Activated CD4-positive, alpha-beta T cell treated with anti-CD3 and anti-CD28 coated beads for 24 hours (primary cell): ENCODE measurements around the gene TMEM53.
A peak's percentile ranks its signal among the peaks of the same experiment; 100 is the strongest.

Experiments used
- DNase-seq, 2 donors: peaks; one replicate each; pipeline ENCODE4 v3.0.0-alpha.2; 2020; ENCODE audit warnings: low read depth in 2 of 2

The TMEM53 gene

DNA sequence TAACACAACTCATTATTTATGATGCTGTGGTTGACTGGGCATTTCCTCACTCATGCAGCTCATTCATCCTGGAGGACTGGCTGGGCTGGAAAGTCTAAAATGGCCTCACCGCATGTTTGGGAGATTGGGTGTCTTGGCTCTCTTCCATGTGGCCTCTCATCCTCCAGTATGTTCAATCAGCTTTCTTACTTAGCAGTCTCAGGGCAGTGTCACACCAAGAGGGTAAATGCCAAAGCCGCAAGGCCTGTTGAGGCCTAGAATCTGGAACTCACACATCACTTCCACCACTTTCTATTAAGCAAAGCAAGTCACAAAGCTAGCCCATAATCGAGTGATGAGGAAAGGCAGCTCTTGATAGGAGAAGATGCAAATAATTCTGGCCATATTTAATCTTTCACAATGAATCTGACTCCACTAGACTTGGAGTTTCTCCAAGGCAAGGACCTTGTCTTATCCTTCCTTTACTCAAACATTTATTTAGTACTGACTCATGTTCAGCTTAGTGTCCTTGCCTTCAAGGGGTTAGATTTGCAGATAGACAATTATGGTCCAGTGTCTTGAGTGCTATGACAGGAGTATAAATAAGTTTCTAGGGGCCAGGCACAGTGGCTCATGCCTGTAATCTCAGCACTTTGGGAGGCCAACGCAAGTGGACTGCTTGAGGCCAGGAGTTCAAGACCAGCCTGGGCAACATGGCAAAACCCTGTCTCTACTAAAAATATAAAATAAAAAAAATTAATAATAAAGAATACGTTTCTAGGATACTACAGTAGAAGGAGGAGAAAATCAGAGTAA, 45.1 kb downstream of the TMEM53 start:
- DNase-seq: no peak

DNA sequence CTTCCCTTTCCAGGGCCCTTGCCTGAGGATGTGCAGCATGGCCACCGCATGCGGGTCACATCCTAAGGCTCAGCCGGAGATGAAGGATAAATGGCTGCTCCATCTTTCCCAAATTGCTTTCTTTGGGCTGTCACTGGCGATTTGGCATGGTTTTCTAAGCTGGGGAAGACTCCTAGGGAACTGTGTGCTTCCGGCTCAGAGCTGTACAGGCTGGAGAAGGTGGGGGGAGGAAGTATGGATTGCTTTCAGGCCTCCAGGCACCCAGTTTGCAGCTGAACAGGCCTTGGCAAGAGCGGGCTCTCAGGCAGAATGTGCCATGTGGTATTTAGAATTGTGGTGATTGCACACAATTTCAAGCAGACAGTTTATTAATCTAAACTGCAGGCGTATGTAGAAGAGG, 48.9 kb downstream of the TMEM53 start:
- no peak for DNase-seq

DNA sequence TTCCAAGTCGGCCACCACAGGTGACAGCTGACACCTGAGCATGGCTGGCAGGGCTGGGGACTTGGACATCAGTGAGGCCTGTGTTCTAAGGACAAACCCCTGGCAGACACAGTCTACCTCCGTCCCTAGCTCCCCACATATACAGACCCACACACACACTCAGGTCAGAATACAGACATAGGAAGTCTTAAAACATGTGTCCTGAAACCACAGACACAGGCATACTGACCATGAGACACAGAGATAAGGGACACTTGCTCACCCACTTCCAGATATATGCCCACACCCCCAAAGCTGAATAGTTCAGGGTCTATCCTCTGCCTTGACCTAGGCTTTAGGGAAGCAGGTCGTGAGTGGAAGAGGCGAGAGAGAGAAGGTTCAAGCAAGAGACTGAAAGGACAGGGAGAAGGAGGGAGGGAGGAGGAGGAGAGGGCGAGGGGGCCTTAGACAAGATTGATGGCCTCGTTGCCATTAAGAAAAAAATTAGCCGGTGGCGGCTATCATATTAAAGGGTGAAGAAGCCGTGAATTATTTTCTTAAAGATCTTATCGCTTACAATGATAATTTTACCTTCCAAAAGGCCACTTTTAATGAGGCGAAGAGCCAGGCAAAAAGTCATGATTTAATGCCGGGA, 49.9 kb downstream of the TMEM53 start:
- DNase-seq: no peak

DNA sequence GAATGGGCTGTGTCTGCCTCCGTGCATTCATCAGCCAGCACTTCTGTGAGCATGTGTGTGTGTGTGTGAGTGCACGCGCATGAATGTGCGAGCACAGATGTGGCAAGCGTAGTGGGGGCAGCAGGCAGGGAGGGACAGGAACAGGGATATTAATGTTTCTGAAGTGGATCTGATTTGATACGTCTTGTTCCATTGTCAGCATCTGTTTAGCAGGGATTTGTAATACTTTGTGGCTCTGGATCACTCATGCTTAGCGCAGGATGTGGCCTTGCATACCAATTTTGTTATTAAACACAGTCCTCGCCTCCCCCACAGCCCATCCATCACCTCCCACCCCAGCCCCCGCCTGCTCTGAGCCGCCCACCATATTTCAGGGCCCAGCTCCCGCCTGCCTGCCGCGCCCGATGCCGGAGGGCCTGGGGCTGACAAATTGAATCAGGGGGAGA, 52.4 kb downstream of the TMEM53 start:
- DNase-seq: no peak

DNA sequence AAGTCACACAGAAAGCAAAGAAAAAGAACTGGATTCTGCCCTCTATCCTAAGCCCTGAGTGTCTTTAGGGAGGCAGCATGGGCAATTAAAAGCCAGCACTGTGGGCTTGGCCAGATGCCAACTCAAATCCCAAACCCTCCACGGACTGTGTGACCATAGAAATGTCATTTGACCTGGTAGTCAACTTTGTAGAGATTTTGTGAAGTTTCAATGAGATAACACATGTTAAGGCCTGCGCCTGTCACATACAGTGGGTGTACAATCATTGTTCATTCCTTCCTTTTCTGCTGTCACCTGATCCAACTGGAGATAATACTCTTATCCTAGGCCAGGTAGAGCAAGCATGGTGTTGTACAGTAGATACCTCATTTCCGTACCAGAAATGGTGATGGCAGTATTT, 54.2 kb downstream of the TMEM53 start:
- no peak for DNase-seq

DNA sequence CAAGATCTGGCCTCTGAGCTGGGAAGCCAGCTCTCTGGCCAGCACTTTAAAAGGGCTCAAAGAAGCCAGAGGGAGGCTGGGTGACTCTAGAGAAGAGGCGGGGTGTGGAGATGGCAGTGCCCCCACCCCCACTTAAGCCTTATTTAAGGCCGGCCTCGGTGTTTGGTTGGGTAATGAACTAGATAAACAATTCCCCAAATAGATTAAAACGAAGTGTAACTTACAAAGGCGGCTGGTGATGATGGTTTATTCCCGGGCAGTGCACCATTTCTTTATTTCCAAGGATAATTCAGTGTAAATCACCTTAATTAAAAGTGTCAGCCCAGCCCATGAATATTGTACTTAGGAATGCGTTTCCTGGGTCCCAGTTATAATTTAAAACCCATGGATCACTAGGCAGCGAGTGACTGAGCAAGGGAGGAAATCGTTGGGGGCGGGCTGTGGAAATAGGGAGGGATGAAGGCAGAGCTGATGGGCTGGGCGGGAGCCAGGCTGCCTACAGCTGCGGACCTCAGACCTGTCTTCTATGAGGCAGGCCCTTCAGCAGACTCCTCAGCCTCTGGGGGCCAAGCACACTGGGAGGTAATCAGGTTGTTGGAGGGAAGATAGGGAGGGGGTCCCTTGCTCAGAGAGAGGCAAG, 54.9 kb downstream of the TMEM53 start:
- DNase-seq: no peak

DNA sequence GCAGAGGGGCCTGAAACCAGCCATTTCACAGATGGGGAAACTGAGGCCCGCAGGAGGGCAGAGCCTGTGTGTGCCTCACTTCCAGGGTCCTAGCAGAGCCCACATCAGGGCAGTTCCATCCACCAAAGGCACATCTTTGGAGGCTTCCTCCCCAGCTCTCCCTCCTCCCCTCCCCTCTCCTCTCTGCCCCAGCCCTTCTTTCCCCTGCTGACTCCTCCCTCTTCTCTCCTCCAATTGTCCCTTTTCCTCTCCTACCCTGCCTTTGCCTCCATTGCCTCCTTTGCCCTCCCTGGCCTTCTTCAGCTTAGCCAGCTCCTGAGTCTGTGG, 56.6 kb downstream of the TMEM53 start:
- DNase-seq: no peak

DNA sequence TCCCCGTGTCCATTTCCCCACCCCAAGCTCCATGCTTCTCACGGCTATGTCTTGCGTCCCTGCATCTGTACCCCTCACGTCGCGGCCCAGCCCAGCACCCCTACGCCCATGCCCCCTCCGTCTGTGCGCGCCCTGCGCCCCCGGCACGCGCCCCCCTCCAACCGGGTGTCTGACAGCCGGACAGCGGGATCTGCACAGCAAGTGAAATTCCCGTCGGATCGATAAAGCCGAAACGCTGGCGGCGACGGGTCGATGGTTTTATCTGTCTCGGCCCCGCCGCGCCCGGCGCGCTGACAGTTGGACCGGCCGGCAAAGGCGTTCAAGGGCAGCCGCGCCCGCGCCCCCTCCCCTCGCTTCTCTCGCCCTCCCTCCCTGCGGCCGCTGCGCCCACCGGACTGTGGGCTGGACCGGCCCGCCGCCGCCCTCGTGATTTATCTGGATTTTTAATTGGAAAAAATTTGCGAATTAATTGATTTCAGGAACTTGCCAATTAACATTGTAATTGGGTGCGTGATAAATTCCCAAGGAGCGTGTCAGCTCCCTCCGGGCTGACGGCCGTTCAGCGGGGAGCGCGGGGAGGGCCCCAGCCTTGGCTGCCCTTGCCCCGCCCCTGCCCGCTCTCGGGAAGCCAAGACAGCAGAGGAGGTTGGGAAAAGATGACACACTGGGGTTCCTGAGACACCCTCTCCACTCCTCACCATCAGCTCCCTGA, 57.1 kb downstream of the TMEM53 start:
- DNase-seq: no peak

DNA sequence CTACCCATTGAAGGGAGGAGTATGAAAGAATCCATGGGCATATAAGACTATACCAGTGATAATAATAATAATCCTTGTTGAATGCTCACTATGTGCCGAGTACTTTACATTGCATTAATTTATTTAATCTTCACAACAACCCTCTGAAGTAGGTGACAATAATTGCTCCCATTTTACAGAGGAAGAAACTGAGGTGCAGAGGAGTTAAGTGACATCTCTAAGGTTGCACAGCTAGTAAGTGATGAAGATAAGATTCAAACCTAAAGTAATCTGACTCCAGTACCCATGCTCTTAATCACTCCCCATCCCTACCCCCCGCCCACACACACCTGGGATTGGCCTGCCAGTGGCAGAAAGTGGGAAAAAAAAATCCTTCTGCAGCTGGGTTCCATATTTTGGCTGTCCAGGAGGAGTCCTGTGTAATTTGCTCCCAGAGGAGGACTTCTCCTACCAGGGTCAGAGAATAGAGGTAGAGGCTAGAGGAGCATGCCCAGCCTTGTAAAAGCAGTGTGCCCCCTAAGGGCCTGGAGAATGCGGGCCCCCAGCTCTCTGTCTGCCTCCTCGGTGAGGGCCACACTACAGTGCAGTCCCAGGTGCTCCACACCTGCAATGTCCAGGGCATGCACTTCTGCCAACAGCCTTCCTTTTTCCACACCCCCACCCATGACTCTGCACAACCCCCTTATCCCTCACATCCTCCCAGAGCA, 57.8 kb downstream of the TMEM53 start:
- DNase-seq: no peak

DNA sequence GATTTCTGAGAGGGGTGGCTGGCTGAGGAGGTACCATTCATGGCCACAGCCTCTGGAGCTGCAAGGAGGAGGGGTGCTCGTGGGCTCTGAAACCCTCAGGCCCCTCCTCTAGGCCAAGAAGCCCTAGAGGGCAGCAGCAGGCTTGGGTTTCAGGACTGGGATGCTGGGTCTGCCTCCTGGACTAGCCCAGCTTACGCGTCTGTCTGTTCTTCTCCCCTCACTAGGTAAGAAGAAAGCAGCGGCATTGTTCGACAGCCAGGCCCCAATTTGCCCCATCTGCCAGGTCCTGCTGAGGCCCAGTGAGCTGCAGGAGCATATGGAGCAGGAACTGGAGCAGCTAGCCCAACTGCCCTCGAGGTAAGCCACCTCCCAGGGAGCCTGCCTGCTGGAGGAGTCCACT, 60.3 kb downstream of the TMEM53 start:
- DNase-seq: no peak

DNA sequence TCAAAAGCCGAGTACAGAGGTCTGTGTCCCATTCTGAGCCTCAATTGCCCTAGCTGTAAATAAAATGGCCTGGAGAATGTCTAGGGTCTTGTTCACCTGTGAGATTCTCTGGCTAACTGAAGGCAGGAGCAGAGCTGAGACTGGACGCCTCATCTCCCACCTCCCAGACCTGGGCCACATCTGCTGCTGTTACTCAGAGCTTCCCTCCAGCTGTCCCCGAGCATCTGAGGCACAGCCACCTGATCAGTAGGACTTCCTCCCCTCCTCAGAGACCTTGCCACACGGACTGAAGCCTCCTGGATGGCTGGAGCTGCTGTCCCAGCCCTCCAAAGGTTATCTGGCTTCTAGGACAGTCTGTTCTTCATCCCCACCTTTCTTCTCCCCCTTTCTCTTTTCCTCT, 62.4 kb downstream of the TMEM53 start:
- no peak for DNase-seq

DNA sequence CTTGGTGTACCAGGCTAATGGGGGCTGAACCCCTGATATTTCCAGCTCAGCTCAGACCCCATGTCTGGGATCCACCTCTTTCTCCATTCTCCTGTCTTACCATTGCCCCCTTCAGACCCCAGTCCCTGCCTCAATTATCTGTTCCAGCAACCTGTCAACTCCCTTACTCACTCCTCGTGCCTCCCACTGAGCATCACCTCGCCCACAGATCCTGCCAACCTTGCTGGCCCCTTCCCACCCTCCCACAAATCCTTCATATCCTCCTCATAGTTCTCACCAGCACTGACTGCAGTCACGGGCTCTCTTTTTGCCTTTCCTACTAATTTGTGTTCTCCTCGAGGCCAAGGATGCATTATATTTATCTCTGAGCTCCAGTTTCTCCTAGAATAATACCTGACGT, 62.9 kb downstream of the TMEM53 start:
- DNase-seq: no peak

DNA sequence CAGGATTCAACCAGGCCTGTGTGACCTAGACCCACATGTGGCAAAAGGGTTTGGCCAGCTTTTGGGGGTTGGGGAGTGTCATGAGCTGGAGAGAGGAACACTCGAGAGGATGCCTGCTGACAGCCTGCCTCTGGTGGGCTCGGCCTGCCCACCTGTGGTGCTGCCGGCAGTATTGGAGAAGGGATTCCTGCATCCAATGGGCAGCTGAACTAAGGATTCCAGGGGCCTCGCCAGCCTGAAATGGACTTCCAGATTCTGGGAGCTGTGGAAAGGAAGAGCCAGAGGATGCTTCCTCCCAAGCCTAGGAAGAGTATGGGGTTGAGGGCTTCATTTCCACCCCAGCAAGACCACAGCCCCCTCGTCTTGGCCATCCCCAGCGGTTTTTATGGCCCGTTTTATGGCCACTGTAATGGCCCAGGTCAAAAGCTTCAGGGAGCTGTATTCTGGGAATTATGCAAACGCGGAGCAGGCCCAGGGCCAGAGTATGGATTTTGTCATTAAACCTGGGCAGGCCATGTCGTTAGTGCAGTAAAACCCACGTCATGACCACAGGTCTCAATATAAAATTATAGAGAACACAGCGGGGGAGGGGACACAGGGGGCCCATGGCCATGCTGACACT, 63.6 kb downstream of the TMEM53 start:
- no peak for DNase-seq

DNA sequence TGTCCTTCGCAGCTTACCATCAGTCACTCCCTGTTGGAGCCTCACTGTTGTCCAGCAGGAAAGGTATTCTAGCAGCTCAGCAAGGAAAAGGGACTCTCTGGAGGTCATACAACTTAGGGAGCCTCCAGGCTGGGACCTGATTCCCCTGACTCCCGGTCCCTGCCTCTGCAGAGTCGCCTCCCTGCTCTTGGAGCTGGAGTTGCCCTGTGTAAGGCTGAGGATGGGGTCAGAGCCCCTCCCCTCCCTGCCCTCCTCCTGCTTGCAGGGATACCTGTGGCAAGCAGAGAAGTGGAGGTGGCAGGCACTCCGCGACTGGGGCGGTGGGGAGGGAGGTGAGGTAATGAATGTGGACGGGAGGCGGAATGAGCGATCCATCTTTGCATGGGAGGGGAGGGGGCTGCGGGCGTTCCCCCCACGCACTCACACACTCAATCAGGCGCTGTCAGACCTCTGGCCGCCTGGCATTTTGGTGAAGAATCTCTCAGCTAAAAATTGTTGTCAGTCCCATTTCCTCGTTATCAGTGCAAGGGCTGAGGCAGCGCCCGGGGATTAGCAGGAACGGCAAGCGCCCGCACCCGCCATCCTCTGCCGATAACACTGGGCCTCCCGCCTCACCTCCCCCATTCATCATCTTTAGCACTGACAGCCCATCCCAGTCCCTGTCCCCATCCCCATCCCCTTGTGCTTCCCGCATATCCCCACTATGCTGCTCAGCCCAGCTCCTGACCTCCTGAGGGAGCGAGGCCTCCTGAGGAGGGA, 64.3 kb downstream of the TMEM53 start:
- DNase-seq: no peak

DNA sequence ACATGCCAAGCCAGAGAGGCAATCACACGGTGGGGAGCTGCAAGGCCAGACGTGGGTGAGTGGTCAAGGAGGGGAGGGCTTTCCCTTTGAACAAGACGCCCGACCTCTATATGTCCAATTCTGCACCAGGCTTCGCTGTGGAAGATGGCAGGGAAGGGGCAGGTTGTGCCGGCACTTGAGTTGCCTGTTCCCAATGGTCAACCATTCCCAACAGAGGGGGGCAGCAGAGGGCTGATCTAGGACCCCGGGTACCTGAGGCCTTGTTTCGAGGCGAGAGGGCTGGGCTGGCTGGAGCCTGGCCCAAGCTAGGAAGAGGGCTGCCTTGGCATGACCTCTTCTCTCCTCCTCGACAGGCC, 64.9 kb downstream of the TMEM53 start:
- peak in 1 of 2 donors; percentile 10 for DNase-seq

DNA sequence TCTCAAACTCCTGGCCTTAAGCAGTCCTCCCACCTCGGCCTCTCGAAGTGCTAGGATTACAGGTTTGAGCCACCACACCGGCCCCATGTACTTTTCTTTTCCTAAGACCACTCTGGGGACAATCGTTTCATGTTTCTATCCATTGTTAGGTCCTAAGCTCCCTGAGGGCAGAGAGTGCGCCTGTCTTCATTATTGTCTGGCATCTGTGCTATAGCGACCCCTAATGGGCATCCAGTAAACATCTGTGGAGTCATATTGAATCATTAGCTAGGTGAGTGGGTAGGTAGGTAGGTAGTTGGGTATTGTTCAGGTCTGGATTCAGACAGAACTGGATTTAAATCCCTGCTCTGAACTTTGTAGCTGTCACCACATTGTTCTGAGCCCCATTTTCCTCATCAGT, 66.1 kb downstream of the TMEM53 start:
- DNase-seq: no peak

DNA sequence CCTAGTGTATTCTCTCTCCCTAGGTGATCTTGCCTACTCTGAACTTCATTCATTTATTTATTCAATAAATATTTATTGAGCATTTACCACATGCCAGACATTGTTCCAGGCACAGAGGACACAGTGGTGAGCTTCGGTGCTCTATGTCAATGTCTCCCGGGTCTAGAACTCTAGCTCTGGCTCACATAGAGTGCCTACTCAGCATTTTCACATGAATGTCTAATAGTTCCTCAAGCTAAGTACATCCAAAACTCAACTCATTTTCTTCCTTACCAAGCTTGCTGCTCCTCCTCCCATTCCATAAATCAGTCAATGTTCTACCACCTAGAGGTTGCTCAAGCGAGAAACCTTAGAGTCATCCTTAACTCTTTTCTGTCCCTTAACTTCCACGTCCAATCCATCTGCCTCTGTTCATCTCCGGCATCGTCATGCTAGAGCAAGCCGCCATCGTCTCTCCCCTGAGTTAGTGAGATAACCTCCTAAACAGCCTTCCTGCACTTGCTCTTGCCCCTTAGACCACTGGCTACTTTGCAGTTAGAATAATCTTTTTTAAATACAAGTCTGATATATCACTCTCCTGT, 67.5 kb downstream of the TMEM53 start:
- no peak for DNase-seq

DNA sequence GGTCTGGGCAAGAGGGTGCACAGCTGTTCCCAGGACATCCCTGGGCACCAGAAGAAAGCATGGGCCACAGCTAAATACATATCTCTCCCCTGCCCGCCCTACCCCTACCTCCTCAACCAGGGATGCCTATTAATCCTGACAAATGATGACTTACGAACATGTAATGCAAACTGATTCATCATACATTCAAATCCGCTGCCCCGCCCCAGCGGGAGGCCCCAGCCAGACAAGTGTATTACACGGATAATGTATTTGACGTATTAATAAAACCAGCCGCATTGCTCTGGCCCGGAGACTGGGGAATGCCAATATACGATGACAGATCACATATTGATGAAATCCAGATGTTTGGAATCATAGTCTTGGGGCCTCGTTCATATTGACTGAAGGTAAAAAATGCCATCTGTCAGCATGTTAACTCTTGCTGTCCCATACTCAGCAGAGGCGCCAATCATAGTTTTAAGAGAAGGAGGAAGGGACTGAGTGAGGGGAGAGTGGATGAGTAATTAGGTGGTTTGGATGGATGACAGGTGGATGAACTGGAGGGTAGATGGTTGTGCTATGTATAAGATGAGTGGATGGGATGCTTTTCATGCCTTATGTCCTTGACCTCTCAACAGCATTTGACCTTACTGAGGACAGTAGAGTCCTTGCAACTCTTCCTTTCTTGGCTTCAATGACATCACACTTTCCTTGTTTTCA, 68.2 kb downstream of the TMEM53 start:
- DNase-seq: no peak

DNA sequence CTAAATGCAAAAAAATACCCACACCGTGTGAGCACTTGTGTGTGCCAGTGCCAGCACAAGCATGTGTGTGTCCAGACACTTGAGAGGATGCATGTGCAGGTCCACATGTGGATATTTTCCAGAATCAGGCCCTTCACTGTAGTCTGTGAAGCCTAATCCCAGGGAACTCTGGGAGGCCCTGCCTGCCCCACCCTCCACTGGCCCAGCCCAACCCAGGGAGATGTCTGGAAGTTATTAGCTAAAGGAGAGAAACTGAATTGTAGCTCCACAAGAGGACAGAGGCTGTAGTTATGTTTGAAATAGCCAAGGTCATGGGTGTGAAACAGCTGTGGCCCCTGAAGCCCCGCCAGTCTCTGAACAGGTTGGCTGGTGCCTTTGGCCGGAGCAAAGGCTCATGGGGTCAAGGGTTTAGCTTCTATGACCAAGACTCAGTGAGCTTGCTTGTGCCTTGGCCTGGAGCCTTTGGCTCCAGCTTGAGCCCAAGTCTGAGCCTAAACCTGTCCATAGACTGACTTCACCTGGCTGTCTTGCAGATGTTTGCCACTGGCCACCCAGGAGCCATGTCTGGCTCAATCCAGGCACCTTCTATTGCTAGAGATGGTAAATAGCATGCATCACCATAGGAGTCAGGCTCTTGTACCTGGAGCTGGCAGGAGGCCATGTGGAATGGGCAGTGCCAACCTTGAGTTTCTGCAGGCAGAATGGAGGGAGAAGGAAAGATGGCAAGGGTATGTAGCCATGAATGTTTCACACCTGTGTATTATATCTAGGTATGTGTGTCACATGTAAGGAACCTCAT, 69.9 kb downstream of the TMEM53 start:
- DNase-seq: no peak
